Common myeloid progenitor, CD34-positive (primary cell): ENCODE measurements around the gene ATP2C2.
A peak's percentile ranks its signal among the peaks of the same experiment; 100 is the strongest.

Experiments used
- CTCF ChIA-PET: fragments of 350-600 bp; sonication (Branson Sonifier 250); formaldehyde crosslinking; loops from one replicate; lab custom pipeline; 2021; ENCODE audit warnings: antibody characterized with exemption; lab: Charles Lee
- POLR2A ChIA-PET: fragments of 350-600 bp; sonication (Branson Sonifier 250); formaldehyde crosslinking; loops from one replicate; lab custom pipeline; 2021; ENCODE audit warnings: antibody characterized with exemption; lab: Charles Lee
- DNase-seq, 3 donors: peaks; one replicate each; pipeline versions ENCODE4 v3.0.0 to v3.0.0-alpha.2; 2013
- H3K27ac ChIP-seq, 2 experiments: 1 replicate in 1 of 2; 2 replicates in 1 of 2; pipeline ENCODE4 v1.7.0; 2013; ENCODE audit warnings: inconsistent platforms in 2 of 2, low read length in 2 of 2, mild to moderate bottlenecking in 2 of 2, low read depth in 1 of 2, moderate library complexity in 1 of 2; ENCODE audit not compliant: severe bottlenecking in 2 of 2, insufficient read depth in 1 of 2, poor library complexity in 1 of 2
- H3K27me3 ChIP-seq, 5 experiments: replicated peaks in 2 of 5; 1 replicate in 3 of 5; 2 replicates in 2 of 5; pipeline versions ENCODE4 v1.6.1 to v1.7.0; 2013; ENCODE audit warnings: low read length in 4 of 5, mild to moderate bottlenecking in 2 of 5, moderate library complexity in 2 of 5, inconsistent platforms in 1 of 5; ENCODE audit not compliant: insufficient read depth in 5 of 5, control insufficient read depth in 4 of 5
- H3K36me3 ChIP-seq, 4 experiments: 1 replicate in 2 of 4; 2 replicates in 2 of 4; pipeline versions ENCODE4 v1.6.1 to v1.7.0; 2013; ENCODE audit warnings: low read length in 3 of 4, control low read depth in 1 of 4, mild to moderate bottlenecking in 1 of 4; ENCODE audit not compliant: control insufficient read depth in 4 of 4, insufficient read depth in 4 of 4
- H3K4me1 ChIP-seq, 4 experiments: 1 replicate in 3 of 4; 2 replicates in 1 of 4; pipeline versions ENCODE4 v1.6.1 to v1.7.1; 2013; ENCODE audit warnings: low read length in 3 of 4, mild to moderate bottlenecking in 3 of 4, control low read depth in 1 of 4, inconsistent platforms in 1 of 4, moderate library complexity in 1 of 4; ENCODE audit not compliant: control insufficient read depth in 4 of 4, insufficient read depth in 4 of 4; ENCODE audit errors: control extremely low read depth in 1 of 4
- H3K4me3 ChIP-seq, 7 experiments: 1 replicate in 4 of 7; 2 replicates in 3 of 7; pipeline versions ENCODE4 v1.5.1 to v1.7.0; 2013; ENCODE audit warnings: mild to moderate bottlenecking in 7 of 7, low read length in 6 of 7, moderate library complexity in 6 of 7, inconsistent platforms in 2 of 7, low read depth in 2 of 7, control low read depth in 1 of 7; ENCODE audit not compliant: insufficient read depth in 4 of 7, control insufficient read depth in 1 of 7; ENCODE audit errors: extremely low read depth in 1 of 7
- H3K9me3 ChIP-seq, 5 experiments: 1 replicate in 4 of 5; 2 replicates in 1 of 5; pipeline versions ENCODE4 v1.6.1 to v1.7.1; 2013; ENCODE audit warnings: low read length in 4 of 5, mild to moderate bottlenecking in 2 of 5, inconsistent platforms in 1 of 5, low read depth in 1 of 5, moderate library complexity in 1 of 5; ENCODE audit not compliant: control insufficient read depth in 4 of 5, insufficient read depth in 2 of 5; ENCODE audit errors: control extremely low read depth in 1 of 5
- WGBS: methylation state at CpG from one replicate; pipeline ENCODE4 v1.1.5; 2013; ENCODE audit not compliant: insufficient coverage; 5-methylcytosine and 5-hydroxymethylcytosine counted together

The ATP2C2 gene

GRCh38 chr16:84458606-84459532, 90.5 kb downstream of the ATP2C2 start:
- no peaks in the 10 kb centered on the region for H3K9me3 ChIP-seq
- no peaks in the 10 kb centered on the region for H3K4me1 ChIP-seq
- no peaks in the 10 kb centered on the region for H3K27me3 ChIP-seq
- DNase-seq = no peak
- H3K27ac ChIP-seq = no peak overlapping the region
- no peaks in the 10 kb centered on the region for H3K36me3 ChIP-seq
- ChIA-PET POLR2A (no interaction called here), CTCF (no interaction called here)
- WGBS = 98% methylated on average over 33 of the region's 38 CpGs
- no peak overlapping the region for H3K4me3 ChIP-seq

GRCh38 chr16:84459533-84459894, 91.2 kb downstream of the ATP2C2 start:
- Histone ChIP-seq H3K9me3 (no peaks in the 10 kb centered on the region), H3K27ac (no peak overlapping the region), H3K27me3 (no peaks in the 10 kb centered on the region), H3K4me1 (no peaks in the 10 kb centered on the region), H3K4me3 (no peak overlapping the region), H3K36me3 (no peaks in the 10 kb centered on the region)
- no peak for DNase-seq
- ChIA-PET CTCF (no interaction called here), POLR2A (no interaction called here)
- WGBS = 100% methylated on average over 1 of the region's 2 CpGs

- CTCF ChIA-PET = no interaction called here
- Histone ChIP-seq H3K4me1 (no peaks in the 10 kb centered on the region), H3K4me3 (no peak overlapping the region), H3K9me3 (no peaks in the 10 kb centered on the region), H3K27ac (no peak overlapping the region), H3K27me3 (no peaks in the 10 kb centered on the region), H3K36me3 (no peaks in the 10 kb centered on the region)
- WGBS = 93% methylated on average over 11 of the region's 14 CpGs
- POLR2A ChIA-PET = no interaction called here
- peak in 1 of 3 donors; percentile 3 for DNase-seq
Measured at GRCh38 chr16:84459941-84460405, 91.6 kb downstream of the ATP2C2 start.

GRCh38 chr16:84460406-84461028, 92.2 kb downstream of the ATP2C2 start:
- CTCF ChIA-PET = no interaction called here
- Histone ChIP-seq H3K9me3 (no peaks in the 10 kb centered on the region), H3K36me3 (no peaks in the 10 kb centered on the region), H3K27ac (no peak overlapping the region), H3K4me3 (no peak overlapping the region), H3K27me3 (no peaks in the 10 kb centered on the region), H3K4me1 (no peaks in the 10 kb centered on the region)
- WGBS = 87% methylated on average over 19 of the region's 20 CpGs
- POLR2A ChIA-PET = no interaction called here
- no peak for DNase-seq

GRCh38 chr16:84461029-84461412, 92.7 kb downstream of the ATP2C2 start:
- ChIA-PET CTCF (no interaction called here), POLR2A (no interaction called here)
- Histone ChIP-seq H3K27me3 (no peaks in the 10 kb centered on the region), H3K9me3 (no peaks in the 10 kb centered on the region), H3K27ac (no peak overlapping the region), H3K36me3 (no peaks in the 10 kb centered on the region), H3K4me1 (no peaks in the 10 kb centered on the region), H3K4me3 (no peak overlapping the region)
- DNase-seq = no peak
- WGBS = 87% methylated on average over 7 of the region's 8 CpGs

GRCh38 chr16:84461413-84462295, 93.3 kb downstream of the ATP2C2 start:
- H3K4me1 ChIP-seq = no peaks in the 10 kb centered on the region
- ChIA-PET CTCF (no interaction called here), POLR2A (no interaction called here)
- DNase-seq = no peak
- H3K27ac ChIP-seq = no peak overlapping the region
- 97% methylated on average over 29 of the region's 30 CpGs for WGBS
- no peak overlapping the region for H3K4me3 ChIP-seq
- H3K36me3 ChIP-seq = peaks cover 0 to under 1% (median 0%) of the 10 kb centered on the region in 4 experiments
- H3K9me3 ChIP-seq = peaks cover 0 to 2% (median 0%) of the 10 kb centered on the region in 5 experiments
- H3K27me3 ChIP-seq = no peaks in the 10 kb centered on the region
